ENCODE measurements around the gene SUSD5. TPM values are rescaled to one million over a fixed set of nuclear protein-coding genes. Genes with fewer than 3 reads are reported as not detected.
"Not testable (repeated sequence)": the region's sequence is repeated elsewhere in the genome, so short reads cannot be mapped to it uniquely, and the experiment has no call there.

Gene SUSD5
- total RNA-seq, 1 experiment from 2014 or later, result 16.3 TPM

DNA sequence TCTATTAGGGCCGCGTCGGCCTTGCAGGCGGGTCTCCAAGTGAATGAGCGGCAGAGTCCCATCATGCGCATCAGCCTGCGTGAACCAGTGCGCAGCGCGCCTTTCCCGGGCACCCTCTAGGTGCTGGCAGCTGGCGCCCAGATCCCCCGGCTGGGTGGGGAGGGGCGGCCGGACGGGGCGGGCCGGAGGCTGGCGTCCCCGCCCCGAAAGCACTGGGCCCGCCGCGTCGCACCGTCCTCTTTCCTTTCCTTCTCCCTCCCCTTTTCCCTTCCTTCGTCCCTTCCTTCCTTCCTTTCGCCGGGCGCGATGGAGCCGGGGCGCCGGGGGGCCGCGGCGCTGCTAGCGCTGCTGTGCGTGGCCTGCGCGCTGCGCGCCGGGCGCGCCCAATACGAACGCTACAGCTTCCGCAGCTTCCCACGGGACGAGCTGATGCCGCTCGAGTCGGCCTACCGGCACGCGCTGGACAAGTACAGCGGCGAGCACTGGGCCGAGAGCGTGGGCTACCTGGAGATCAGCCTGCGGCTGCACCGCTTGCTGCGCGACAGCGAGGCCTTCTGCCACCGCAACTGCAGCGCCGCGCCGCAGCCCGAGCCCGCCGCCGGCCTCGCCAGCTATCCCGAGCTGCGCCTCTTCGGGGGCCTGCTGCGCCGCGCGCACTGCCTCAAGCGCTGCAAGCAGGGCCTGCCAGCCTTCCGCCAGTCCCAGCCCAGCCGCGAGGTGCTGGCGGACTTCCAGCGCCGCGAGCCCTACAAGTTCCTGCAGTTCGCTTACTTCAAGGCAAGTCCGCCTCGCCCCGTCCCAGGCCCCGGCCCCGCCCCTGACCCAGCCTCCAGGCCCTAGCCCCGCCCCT is 104.6 kb downstream of the SUSD5 start, which contains the start of gene CRTAP:
Gene CRTAP, plus strand, starts transcription at position 243 of the 850 bp plus-strand sequence. Its CDS starts 64 bp downstream, at position 307.
- intact Hi-C loops (cut with micrococcal nuclease; ENCODE audit: unreplicated experiment) (no loop called here), in situ Hi-C loops (cut with HindIII; ENCODE audit: low pct_unique_long_range_greater_than_20kb, low sequenced_read_pairs) (no loop called here)
- Histone ChIP-seq H3K4me1 (ENCODE audit: control insufficient read depth, insufficient read depth, low read length) (peaks cover 4% of the 10 kb centered on the region), H3K4me3 (ENCODE audit: low read depth in 2 of 2, low read length in 2 of 2) (peak within 1 kb of the TSS; percentile 67 to 76), H3K27ac (ENCODE audit: low read length) (peak within 1 kb of the TSS; percentile 82), H3K36me3 (ENCODE audit: control insufficient read depth, insufficient read depth, low read length) (no peaks in the 10 kb centered on the region; the same call in 1 of the 2 replicates), H3K27me3 (ENCODE audit: control insufficient read depth, insufficient read depth, low read length) (no peaks in the 10 kb centered on the region), H3K9me3 (ENCODE audit: control insufficient read depth, insufficient read depth, low read depth, low read length) (no peaks in the 10 kb centered on the region)
- POLR2A ChIA-PET, result no interaction called here
- DNase-seq (ENCODE audit: low read depth, low spot score) (no peak), ATAC-seq (peak; percentile 94)
- CTCF ChIA-PET, result no interaction called here
- no peak for TF ChIP-seq SIN3A (IDR thresholded peaks at IDR 0.05; ENCODE audit: borderline replicate concordance, insufficient read depth, low read depth, low read length)
- TF ChIP-seq TCF7L2 (IDR thresholded peaks at IDR 0.05; ENCODE audit: low read depth, low read length), result 0 out of 2 replicates have a peak, but pooled peaks have one; percentile 28
- TF ChIP-seq, protein P1, sequence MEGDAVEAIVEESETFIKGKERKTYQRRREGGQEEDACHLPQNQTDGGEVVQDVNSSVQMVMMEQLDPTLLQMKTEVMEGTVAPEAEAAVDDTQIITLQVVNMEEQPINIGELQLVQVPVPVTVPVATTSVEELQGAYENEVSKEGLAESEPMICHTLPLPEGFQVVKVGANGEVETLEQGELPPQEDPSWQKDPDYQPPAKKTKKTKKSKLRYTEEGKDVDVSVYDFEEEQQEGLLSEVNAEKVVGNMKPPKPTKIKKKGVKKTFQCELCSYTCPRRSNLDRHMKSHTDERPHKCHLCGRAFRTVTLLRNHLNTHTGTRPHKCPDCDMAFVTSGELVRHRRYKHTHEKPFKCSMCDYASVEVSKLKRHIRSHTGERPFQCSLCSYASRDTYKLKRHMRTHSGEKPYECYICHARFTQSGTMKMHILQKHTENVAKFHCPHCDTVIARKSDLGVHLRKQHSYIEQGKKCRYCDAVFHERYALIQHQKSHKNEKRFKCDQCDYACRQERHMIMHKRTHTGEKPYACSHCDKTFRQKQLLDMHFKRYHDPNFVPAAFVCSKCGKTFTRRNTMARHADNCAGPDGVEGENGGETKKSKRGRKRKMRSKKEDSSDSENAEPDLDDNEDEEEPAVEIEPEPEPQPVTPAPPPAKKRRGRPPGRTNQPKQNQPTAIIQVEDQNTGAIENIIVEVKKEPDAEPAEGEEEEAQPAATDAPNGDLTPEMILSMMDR (IDR thresholded peaks at IDR 0.05), result no peak
- peak; percentile 7; the same call in 1 of the 2 replicates for TF ChIP-seq POLR2AphosphoS5 (IDR thresholded peaks at IDR 0.05; ENCODE audit: low read depth, low read length)
- TF ChIP-seq, protein P2, sequence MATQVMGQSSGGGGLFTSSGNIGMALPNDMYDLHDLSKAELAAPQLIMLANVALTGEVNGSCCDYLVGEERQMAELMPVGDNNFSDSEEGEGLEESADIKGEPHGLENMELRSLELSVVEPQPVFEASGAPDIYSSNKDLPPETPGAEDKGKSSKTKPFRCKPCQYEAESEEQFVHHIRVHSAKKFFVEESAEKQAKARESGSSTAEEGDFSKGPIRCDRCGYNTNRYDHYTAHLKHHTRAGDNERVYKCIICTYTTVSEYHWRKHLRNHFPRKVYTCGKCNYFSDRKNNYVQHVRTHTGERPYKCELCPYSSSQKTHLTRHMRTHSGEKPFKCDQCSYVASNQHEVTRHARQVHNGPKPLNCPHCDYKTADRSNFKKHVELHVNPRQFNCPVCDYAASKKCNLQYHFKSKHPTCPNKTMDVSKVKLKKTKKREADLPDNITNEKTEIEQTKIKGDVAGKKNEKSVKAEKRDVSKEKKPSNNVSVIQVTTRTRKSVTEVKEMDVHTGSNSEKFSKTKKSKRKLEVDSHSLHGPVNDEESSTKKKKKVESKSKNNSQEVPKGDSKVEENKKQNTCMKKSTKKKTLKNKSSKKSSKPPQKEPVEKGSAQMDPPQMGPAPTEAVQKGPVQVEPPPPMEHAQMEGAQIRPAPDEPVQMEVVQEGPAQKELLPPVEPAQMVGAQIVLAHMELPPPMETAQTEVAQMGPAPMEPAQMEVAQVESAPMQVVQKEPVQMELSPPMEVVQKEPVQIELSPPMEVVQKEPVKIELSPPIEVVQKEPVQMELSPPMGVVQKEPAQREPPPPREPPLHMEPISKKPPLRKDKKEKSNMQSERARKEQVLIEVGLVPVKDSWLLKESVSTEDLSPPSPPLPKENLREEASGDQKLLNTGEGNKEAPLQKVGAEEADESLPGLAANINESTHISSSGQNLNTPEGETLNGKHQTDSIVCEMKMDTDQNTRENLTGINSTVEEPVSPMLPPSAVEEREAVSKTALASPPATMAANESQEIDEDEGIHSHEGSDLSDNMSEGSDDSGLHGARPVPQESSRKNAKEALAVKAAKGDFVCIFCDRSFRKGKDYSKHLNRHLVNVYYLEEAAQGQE (IDR thresholded peaks at IDR 0.05; ENCODE audit: insufficient read depth in 1 of 2, low read depth in 2 of 2, low read length in 1 of 2), result no peak
- no TSS peak for BruUV-seq (replicated peaks)

DNA sequence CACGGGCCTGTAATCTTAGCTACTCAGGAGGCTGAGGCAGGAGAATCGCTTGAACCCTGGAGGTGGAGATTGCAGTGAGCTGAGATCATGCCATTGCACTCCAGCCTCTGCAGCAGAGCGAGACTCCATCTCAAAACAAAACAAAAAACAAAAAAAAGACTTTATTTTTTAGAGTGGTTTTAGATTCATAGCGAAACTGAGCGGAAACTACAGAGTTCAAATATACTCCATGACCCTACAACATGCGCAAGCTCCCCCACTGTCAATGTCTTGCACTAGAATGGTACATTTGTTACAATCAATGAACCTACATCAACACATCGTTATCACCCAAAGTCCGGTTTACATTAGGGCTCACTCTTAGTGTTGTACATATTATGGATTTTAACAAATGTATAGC is 107.0 kb downstream of the SUSD5 start:
- intact Hi-C loops (cut with micrococcal nuclease; ENCODE audit: unreplicated experiment), result no loop called here
- no TSS peak for BruUV-seq (replicated peaks)
- Histone ChIP-seq H3K27me3 (ENCODE audit: control insufficient read depth, insufficient read depth, low read length) (no peaks in the 10 kb centered on the region), H3K4me1 (ENCODE audit: control insufficient read depth, insufficient read depth, low read length) (peaks cover 4% of the 10 kb centered on the region), H3K4me3 (ENCODE audit: low read depth in 2 of 2, low read length in 2 of 2) (no peak overlapping the region), H3K36me3 (ENCODE audit: control insufficient read depth, insufficient read depth, low read length) (no peaks in the 10 kb centered on the region; the same call in 1 of the 2 replicates), H3K27ac (ENCODE audit: low read length) (no peak overlapping the region), H3K9me3 (ENCODE audit: control insufficient read depth, insufficient read depth, low read depth, low read length) (no peaks in the 10 kb centered on the region)
- in situ Hi-C loops (cut with HindIII; ENCODE audit: low pct_unique_long_range_greater_than_20kb, low sequenced_read_pairs), result no loop called here
- ATAC-seq (no peak), DNase-seq (ENCODE audit: low read depth, low spot score) (no peak)
- ChIA-PET CTCF (no interaction called here), POLR2A (no interaction called here)
- TF ChIP-seq, protein P2 (IDR thresholded peaks at IDR 0.05; ENCODE audit: insufficient read depth in 1 of 2, low read depth in 2 of 2, low read length in 1 of 2), result no peak
- TF ChIP-seq POLR2AphosphoS5 (IDR thresholded peaks at IDR 0.05; ENCODE audit: low read depth, low read length) (no peak), TCF7L2 (IDR thresholded peaks at IDR 0.05; ENCODE audit: low read depth, low read length) (no peak), SIN3A (IDR thresholded peaks at IDR 0.05; ENCODE audit: borderline replicate concordance, insufficient read depth, low read depth, low read length) (no peak)
- TF ChIP-seq, protein P1 (IDR thresholded peaks at IDR 0.05), result no peak

DNA sequence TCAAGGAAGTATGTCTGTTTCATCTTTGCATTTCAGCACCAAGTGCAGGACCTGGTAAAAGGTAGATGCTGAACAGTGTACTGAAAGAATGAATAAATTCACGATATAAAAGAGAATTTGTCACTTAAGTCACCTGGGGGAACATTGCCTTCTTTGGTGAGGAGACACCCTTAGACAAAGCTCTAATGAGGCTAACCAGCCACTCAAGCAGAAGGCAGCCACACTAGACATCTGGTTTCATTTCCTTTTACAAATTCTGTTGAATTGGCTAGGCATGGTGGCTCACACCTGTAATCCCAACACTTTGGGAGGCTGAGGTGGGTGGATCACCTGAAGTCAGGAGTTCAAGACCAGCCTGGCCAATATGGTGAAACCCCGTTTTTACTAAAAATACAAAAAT is 111.8 kb downstream of the SUSD5 start:
- H3K9me3 ChIP-seq (ENCODE audit: control insufficient read depth, insufficient read depth, low read depth, low read length); H3K4me1 ChIP-seq (ENCODE audit: control insufficient read depth, insufficient read depth, low read length); CTCF ChIA-PET; intact Hi-C loops (cut with micrococcal nuclease; ENCODE audit: unreplicated experiment); ATAC-seq; H3K27ac ChIP-seq (ENCODE audit: low read length); H3K27me3 ChIP-seq (ENCODE audit: control insufficient read depth, insufficient read depth, low read length); DNase-seq (ENCODE audit: low read depth, low spot score); BruUV-seq (replicated peaks); POLR2A ChIA-PET; H3K4me3 ChIP-seq (ENCODE audit: low read depth in 2 of 2, low read length in 2 of 2); H3K36me3 ChIP-seq (ENCODE audit: control insufficient read depth, insufficient read depth, low read length); in situ Hi-C loops (cut with HindIII; ENCODE audit: low pct_unique_long_range_greater_than_20kb, low sequenced_read_pairs): not testable (repeated sequence)
